ENCODE data around the gene CMKLR1.

The CMKLR1 gene

GRCh38 chr12:108316176-108317086 is 22.7 kb downstream of the CMKLR1 start:
- Mint-ChIP-seq H3K27ac (no peak overlapping the region), H3K4me1 (peaks cover 37% of the 10 kb centered on the region), H3K27me3 (peaks cover 1% of the 10 kb centered on the region)

GRCh38 chr12:108315486-108316105 is 23.5 kb downstream of the CMKLR1 start:
- Mint-ChIP-seq H3K27ac (no peak overlapping the region), H3K9me3 (no peaks in the 10 kb centered on the region), H3K4me3 (no peak overlapping the region), H3K36me3 (no peaks in the 10 kb centered on the region), H3K4me1 (peaks cover 36% of the 10 kb centered on the region), H3K27me3 (peaks cover 1% of the 10 kb centered on the region)

More at GRCh38 chr12:108316176-108317086, 22.7 kb downstream of the CMKLR1 start:
- Mint-ChIP-seq H3K9me3 (no peaks in the 10 kb centered on the region), H3K36me3 (no peaks in the 10 kb centered on the region), H3K4me3 (no peak overlapping the region)

GRCh38 chr12:108313606-108314351 is 25.3 kb downstream of the CMKLR1 start:
- Mint-ChIP-seq H3K27ac (peak overlapping the region; percentile 79), H3K27me3 (peaks cover 1% of the 10 kb centered on the region), H3K9me3 (no peaks in the 10 kb centered on the region), H3K4me1 (peaks cover 33% of the 10 kb centered on the region), H3K4me3 (peak overlapping the region; percentile 64), H3K36me3 (no peaks in the 10 kb centered on the region)

GRCh38 chr12:108313241-108313605 is 25.9 kb downstream of the CMKLR1 start:
- peak overlapping the region; percentile 79 for H3K27ac Mint-ChIP-seq
- no peaks in the 10 kb centered on the region for H3K36me3 Mint-ChIP-seq
- peaks cover 33% of the 10 kb centered on the region for H3K4me1 Mint-ChIP-seq
- H3K9me3 Mint-ChIP-seq = no peaks in the 10 kb centered on the region
- H3K4me3 Mint-ChIP-seq = peak overlapping the region; percentile 64
- H3K27me3 Mint-ChIP-seq = peaks cover 1% of the 10 kb centered on the region

- Mint-ChIP-seq H3K4me3 (peak overlapping the region; percentile 3), H3K4me1 (peaks cover 33% of the 10 kb centered on the region)
These were observed 26.4 kb downstream of the CMKLR1 start for GRCh38 chr12:108312693-108313189.

GRCh38 chr12:108312073-108312659 is 26.9 kb downstream of the CMKLR1 start:
- Mint-ChIP-seq H3K27me3 (peaks cover 1% of the 10 kb centered on the region), H3K27ac (no peak overlapping the region), H3K4me3 (no peak overlapping the region), H3K9me3 (no peaks in the 10 kb centered on the region), H3K36me3 (no peaks in the 10 kb centered on the region), H3K4me1 (peaks cover 37% of the 10 kb centered on the region)

More at GRCh38 chr12:108312693-108313189, 26.4 kb downstream of the CMKLR1 start:
- Mint-ChIP-seq H3K36me3 (no peaks in the 10 kb centered on the region), H3K27ac (no peak overlapping the region), H3K27me3 (peaks cover 1% of the 10 kb centered on the region), H3K9me3 (no peaks in the 10 kb centered on the region)

GRCh38 chr12:108311605-108312004 is 27.5 kb downstream of the CMKLR1 start:
- H3K4me3 Mint-ChIP-seq = no peak overlapping the region
- no peak overlapping the region for H3K27ac Mint-ChIP-seq
- H3K4me1 Mint-ChIP-seq = peaks cover 42% of the 10 kb centered on the region
- H3K36me3 Mint-ChIP-seq = no peaks in the 10 kb centered on the region
- H3K9me3 Mint-ChIP-seq = no peaks in the 10 kb centered on the region
- peaks cover 1% of the 10 kb centered on the region for H3K27me3 Mint-ChIP-seq

- Mint-ChIP-seq H3K4me3 (no peak overlapping the region), H3K4me1 (peaks cover 41% of the 10 kb centered on the region), H3K36me3 (no peaks in the 10 kb centered on the region), H3K27me3 (peaks cover 5% of the 10 kb centered on the region), H3K9me3 (no peaks in the 10 kb centered on the region), H3K27ac (no peak overlapping the region)
These were observed 28.6 kb downstream of the CMKLR1 start for GRCh38 chr12:108310489-108310888.

GRCh38 chr12:108309674-108310312 is 29.3 kb downstream of the CMKLR1 start:
- H3K27ac Mint-ChIP-seq = no peak overlapping the region
- peaks cover 37% of the 10 kb centered on the region for H3K4me1 Mint-ChIP-seq
- no peak overlapping the region for H3K4me3 Mint-ChIP-seq
- H3K36me3 Mint-ChIP-seq = no peaks in the 10 kb centered on the region
- no peaks in the 10 kb centered on the region for H3K9me3 Mint-ChIP-seq
- peaks cover 5% of the 10 kb centered on the region for H3K27me3 Mint-ChIP-seq

- H3K4me1 Mint-ChIP-seq = peaks cover 29% of the 10 kb centered on the region
These were observed 30.6 kb downstream of the CMKLR1 start for GRCh38 chr12:108308395-108309085.

GRCh38 chr12:108307006-108307405 is 32.1 kb downstream of the CMKLR1 start:
- no peaks in the 10 kb centered on the region for H3K9me3 Mint-ChIP-seq
- no peak overlapping the region for H3K27ac Mint-ChIP-seq
- H3K4me1 Mint-ChIP-seq = peaks cover 19% of the 10 kb centered on the region
- peaks cover 7% of the 10 kb centered on the region for H3K27me3 Mint-ChIP-seq
- no peak overlapping the region for H3K4me3 Mint-ChIP-seq
- no peaks in the 10 kb centered on the region for H3K36me3 Mint-ChIP-seq

More at GRCh38 chr12:108308395-108309085, 30.6 kb downstream of the CMKLR1 start:
- Mint-ChIP-seq H3K36me3 (no peaks in the 10 kb centered on the region), H3K4me3 (no peak overlapping the region), H3K27me3 (peaks cover 7% of the 10 kb centered on the region), H3K9me3 (no peaks in the 10 kb centered on the region), H3K27ac (no peak overlapping the region)

GRCh38 chr12:108306506-108306905 is 32.6 kb downstream of the CMKLR1 start:
- Mint-ChIP-seq H3K36me3 (no peaks in the 10 kb centered on the region), H3K9me3 (no peaks in the 10 kb centered on the region), H3K27me3 (peaks cover 7% of the 10 kb centered on the region), H3K4me3 (no peak overlapping the region), H3K27ac (no peak overlapping the region), H3K4me1 (peaks cover 23% of the 10 kb centered on the region)

- Mint-ChIP-seq H3K27ac (peak overlapping the region; percentile 78), H3K4me3 (no peak overlapping the region), H3K9me3 (no peaks in the 10 kb centered on the region), H3K36me3 (no peaks in the 10 kb centered on the region), H3K27me3 (peaks cover 7% of the 10 kb centered on the region), H3K4me1 (peaks cover 26% of the 10 kb centered on the region)
These were observed 33.1 kb downstream of the CMKLR1 start for GRCh38 chr12:108305991-108306501.

- Mint-ChIP-seq H3K36me3 (no peaks in the 10 kb centered on the region), H3K4me1 (peaks cover 26% of the 10 kb centered on the region), H3K4me3 (no peak overlapping the region), H3K27me3 (peaks cover 7% of the 10 kb centered on the region), H3K27ac (no peak overlapping the region), H3K9me3 (no peaks in the 10 kb centered on the region)
These were observed 33.6 kb downstream of the CMKLR1 start for GRCh38 chr12:108305520-108305919.
